ENCODE results near the gene PPP2R5C.
"Not testable (repeated sequence)": the region's sequence is repeated elsewhere in the genome, so short reads cannot be mapped to it uniquely, and the experiment has no call there.

Gene PPP2R5C

DNA sequence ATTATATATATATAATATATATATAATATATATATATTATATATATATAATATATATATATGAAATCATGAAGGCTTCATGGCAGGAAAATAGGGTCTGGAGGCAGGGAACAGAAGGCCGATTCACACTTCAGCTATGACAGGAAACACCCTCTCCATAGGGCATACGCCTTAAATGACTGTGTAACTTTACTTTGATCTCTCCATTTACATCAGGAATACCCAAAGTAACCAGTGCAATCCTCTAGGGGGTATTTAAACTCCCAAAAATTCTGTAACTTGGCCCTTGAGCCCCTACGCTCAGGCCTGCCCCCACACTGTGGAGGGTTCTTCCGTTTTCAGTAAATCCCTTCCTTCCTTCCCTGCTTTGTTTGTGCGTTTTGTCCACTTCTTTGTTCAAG lies 40.4 kb upstream of the PPP2R5C start:
- DNase-seq (ENCODE audit: low spot score) = no peak
- in situ Hi-C loops (cut with MboI; ENCODE audit: low pct_unique_long_range_greater_than_20kb, low sequenced_read_pairs, unreplicated experiment) = loop anchor here (25.0 kb wide), 1 partner anchor 591 kb away; the partner anchor contains the start of genes MOK and ZNF839
- TF ChIP-seq CTCF (IDR thresholded peaks at IDR 0.05; ENCODE audit: extremely low read depth, insufficient read depth, missing control alignments) = no peak

DNA sequence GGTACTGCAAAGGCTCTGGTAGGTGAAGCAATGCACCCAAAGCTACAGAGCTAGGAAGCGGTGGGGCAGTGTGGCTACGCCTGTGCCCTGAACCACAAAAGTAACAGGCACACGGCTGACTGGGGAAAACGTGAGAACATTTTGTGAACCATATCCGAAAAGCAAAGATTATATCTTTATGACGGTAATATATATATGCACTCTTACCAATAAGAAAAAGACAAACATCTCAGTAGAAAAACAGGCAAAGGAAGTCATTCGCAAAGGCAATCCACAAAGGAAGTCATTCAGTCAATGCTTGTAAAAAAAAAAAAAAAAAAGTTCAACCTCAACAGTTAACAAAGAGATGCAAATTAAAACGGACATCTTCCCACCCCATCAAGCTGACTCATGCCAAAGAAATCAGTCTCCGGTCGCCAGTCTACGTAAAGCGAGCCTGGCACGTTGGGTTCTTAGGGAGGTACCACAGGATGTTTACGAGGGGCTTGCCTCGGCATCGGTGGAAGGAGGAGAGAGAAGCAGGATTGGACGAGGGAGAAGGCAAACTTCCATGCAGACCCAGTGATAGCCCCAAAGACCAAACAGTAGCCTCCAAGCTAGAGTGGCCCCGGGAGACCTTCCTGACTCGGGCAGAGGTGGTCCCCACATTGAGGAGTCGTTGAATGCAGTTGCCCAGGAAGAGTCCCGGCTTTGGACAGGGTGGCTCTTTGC lies 39.4 kb upstream of the PPP2R5C start:
- DNase-seq (ENCODE audit: low spot score) = peak; percentile 57
- in situ Hi-C loops (cut with MboI; ENCODE audit: low pct_unique_long_range_greater_than_20kb, low sequenced_read_pairs, unreplicated experiment) = loop anchor here (25.0 kb wide), 1 partner anchor 590 kb away; the partner anchor contains the start of genes MOK and ZNF839

DNA sequence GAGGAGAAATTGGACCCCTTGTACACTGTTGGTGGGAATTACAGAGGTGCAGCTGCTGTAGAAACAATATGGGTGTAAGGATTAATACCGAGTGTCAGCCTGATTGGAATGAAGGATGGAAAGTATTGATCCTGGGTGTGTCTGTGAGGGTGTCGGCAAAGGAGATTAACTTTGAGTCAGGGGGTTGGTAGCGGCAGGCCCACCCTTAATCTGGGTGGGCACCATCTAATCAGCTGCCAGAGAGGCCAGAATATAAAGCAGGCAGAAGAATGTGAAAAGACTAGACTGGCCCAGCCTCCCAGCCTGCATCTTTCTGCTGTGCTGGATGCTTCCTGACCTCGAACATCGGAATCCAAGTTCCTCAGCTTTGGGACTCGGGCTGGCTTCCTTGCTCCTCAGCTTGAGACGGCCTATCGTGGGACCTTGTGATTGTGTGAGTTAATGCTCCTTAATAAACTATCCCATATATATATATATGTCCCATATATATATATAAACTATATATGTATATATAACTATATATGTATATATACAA lies 38.4 kb upstream of the PPP2R5C start:
- in situ Hi-C loops (cut with MboI; ENCODE audit: low pct_unique_long_range_greater_than_20kb, low sequenced_read_pairs, unreplicated experiment) = loop anchor here (25.0 kb wide), 1 partner anchor 589 kb away; the partner anchor contains the start of genes MOK and ZNF839
- TF ChIP-seq CTCF (IDR thresholded peaks at IDR 0.05; ENCODE audit: extremely low read depth, insufficient read depth, missing control alignments) = no peak
- no peak for DNase-seq (ENCODE audit: low spot score)

More for the DNA sequence above, 39.4 kb upstream of the PPP2R5C start:
- no peak for TF ChIP-seq CTCF (IDR thresholded peaks at IDR 0.05; ENCODE audit: extremely low read depth, insufficient read depth, missing control alignments)

- in situ Hi-C loops (cut with MboI; ENCODE audit: low pct_unique_long_range_greater_than_20kb, low sequenced_read_pairs, unreplicated experiment); DNase-seq (ENCODE audit: low spot score): not testable (repeated sequence)
Observed at GRCh38 chr14:101725652-101726051, 35.9 kb upstream of the PPP2R5C start.

- in situ Hi-C loops (cut with MboI; ENCODE audit: low pct_unique_long_range_greater_than_20kb, low sequenced_read_pairs, unreplicated experiment) = no loop called here
- no peak for TF ChIP-seq CTCF (IDR thresholded peaks at IDR 0.05; ENCODE audit: extremely low read depth, insufficient read depth, missing control alignments)
- DNase-seq (ENCODE audit: low spot score) = no peak
Observed at GRCh38 chr14:101726295-101726953, 35.1 kb upstream of the PPP2R5C start.

- TF ChIP-seq CTCF (IDR thresholded peaks at IDR 0.05; ENCODE audit: extremely low read depth, insufficient read depth, missing control alignments) = no peak
- DNase-seq (ENCODE audit: low spot score) = no peak
- in situ Hi-C loops (cut with MboI; ENCODE audit: low pct_unique_long_range_greater_than_20kb, low sequenced_read_pairs, unreplicated experiment) = no loop called here
Observed at GRCh38 chr14:101726954-101727302, 34.6 kb upstream of the PPP2R5C start.
